HG02970 (cell line): Measurements from ENCODE around the gene MGAT5.

Source experiments
- ATAC-seq: cut with Tn5 transposase; IDR thresholded peaks from one replicate; pipeline ENCODE4 v1.9.1; 2021; ENCODE audit warnings: mild to moderate bottlenecking, moderate library complexity, moderate number of reproducible peaks; ENCODE audit not compliant: unreplicated experiment, low FRiP score

The MGAT5 gene

DNA sequence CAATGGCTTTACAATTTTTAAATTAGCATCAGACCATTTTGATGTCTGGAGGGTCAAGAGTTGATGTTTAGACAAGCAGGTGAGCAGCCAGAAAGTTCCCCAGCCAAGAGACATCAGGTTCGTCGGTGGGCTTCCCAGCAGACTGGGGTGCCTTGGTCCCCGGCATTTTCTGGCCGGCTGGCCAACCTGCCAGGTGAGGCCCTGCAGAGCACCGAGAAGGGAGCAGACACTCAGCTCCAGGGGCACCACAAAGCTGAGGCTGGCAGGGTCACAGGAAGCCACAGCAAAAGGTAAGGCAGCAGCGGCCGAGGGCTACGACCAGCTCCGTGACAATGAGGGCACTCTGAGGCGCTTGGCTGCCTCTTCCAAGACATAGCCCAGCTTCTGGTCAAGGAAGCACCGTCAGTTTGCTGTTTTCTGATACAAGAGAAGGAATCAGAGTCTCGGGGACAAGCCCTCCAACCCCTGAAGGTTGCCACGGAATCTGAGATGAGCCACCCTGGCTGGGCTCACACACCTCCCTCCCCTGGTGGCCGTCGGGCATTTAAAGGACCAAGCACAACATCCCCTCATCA lies 229.0 kb downstream of the MGAT5 start:
- no peak for ATAC-seq

DNA sequence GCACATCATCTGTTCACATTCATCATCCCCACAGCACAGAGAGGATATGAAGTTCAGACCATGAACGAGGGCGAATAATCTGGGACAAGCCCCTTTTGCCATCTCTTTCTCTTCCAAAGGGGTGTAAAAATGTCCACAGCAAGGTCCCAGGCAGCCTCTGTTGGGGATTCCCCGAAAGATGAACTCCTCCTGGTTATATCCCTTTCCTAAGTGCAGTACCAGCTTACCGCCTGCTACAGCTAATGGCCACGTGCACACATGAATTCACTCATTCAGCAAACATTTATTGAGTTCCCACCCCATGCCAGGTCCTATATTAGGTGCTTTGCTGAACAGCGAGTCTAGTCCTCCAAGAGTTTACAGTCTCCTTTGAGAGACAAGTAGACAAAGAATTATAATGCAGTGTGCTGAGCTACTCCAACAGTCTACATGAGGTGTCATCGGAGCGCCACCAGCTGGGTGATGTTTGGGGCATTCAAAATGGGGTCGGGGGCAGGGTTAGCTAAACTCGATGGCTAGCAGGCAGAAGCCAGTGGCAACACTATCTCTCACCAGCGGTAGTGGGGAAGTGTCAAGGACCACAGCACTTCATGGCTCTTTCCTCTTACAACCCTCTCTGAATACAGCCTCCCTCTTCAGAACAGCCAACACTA lies 236.0 kb downstream of the MGAT5 start:
- no peak for ATAC-seq

DNA sequence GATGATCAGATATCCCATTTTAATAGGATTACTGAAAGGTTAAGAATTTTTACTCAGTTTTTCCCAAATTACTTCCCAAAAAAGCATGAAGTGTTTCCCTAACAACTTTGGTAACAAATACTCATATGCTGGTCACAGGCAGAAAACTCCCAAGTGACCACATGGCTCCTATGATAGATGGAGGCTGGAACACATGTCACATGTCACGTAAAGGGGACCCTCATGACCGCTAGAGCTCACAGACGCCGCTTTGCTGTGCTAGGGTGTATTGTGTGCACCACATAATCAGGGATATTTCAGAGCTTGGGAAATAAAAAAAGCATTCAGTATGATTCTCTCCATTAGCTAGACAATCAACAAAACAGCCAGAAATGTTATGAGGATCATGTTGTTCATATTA lies 236.7 kb downstream of the MGAT5 start:
- no peak for ATAC-seq

DNA sequence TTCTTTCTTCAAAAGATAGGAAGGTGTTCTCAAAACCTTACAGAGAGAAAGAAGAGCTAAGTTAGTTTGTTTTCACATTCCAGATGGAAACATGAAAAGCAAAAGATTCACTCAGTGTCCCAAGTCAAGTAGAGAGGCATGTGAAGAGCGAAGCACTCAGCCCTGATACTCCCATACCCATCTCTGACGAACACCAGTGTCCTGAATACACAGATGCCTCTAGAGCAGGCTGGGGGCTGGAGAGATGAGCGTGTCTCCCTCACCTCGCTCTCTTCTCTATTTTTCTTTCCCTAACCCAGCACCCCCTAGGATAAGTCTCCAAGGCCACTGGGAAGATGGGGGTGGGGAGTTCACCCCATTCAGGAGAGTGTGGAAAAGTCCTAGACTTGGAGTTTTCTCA lies 237.2 kb downstream of the MGAT5 start:
- ATAC-seq = no peak

DNA sequence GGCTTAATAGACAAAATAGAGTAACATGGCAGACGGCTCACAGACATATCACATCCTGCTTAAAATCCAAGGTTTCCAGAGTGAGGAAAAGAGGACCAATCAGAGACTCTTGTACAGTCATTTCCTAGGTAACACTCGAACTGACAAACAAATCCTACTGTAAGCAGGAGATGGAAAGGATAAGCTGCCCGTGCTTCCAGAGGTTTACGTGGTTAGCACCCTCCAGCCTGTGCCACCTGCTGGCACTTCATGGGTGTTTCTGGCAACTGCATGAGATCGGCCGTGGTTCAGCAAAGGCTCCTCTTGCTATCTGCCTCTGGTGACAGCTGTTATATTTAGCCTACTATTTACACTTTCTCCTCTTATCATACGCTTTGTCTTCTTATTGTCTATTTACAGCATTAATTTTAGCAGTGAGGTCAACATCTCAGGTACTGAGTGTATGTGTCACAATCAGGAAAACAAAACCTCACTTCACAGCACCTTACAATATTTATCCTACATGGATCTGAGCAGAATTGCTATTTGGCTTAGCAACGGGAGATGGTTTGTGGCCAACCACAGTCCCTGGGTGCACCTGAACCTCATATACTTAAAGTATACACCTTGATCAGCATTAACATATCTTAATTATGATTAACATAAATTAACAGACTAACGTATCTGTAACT lies 238.0 kb downstream of the MGAT5 start:
- ATAC-seq = no peak

DNA sequence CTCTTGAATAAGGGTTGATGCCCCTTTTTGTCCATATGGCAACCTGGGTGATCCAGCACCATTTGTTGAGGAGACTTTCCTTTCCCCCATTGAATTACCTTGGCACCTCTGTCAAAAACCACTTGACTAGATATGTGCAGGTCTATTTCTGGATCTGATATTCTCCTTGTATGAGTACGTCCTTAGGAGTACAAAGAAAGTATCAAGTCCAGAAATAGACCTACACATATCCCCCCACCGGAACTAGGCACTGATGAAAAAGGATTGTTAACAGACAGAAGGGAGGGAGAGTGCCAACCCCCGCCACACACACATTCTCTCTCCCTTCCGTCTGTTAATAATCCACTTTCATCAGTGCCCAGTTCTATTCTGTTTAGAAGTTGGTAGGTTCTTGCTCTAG lies 239.9 kb downstream of the MGAT5 start:
- ATAC-seq = no peak

DNA sequence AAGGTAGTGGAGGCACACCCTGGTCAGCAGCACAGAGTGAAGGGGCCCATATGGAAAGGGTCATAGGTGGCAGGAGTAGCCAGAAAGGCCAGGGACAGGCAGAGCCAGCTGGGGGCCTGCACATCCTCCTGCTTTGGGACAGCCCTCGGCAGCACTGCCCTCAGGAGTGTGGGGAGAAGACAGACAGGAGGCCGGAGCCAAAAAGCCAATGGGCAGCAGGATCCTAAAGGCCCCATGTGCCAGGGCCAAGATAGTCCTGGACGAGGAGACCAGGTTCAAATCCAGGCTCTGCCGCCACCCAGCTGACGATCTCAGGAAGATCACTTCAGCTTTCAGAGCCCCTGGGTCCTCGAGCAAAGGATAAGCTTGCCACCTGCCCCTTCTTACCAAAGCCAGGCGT lies 244.8 kb downstream of the MGAT5 start:
- no peak for ATAC-seq

DNA sequence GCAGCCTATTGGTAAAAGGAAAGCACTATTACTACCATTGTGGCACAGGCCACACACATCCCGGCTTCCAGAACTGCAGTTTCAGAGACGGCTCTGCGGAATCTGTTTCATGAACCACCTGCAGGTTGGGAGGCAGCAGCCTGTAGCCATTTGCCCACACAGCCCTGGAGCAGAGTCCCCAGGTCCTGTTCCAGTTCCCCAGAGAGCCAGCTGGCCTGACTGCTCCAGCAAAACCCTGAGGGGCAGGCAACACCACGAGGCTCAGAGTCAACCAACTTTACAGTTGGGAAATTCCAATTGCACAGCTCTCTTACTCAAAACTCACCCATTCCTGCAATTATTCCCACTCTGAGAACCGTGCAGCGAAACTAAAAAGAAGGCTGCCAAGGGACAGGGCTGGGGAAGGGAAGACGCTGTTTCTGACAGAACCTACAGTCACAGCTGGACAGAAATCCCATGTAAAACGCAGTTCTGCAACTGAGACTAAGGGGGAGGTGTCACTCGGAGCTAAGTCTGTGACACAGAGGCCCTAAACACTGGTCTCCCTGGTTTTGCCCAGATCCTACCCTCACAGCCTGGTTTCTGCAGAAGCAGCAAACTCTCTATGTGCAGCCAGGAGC lies 245.5 kb downstream of the MGAT5 start:
- ATAC-seq = no peak

DNA sequence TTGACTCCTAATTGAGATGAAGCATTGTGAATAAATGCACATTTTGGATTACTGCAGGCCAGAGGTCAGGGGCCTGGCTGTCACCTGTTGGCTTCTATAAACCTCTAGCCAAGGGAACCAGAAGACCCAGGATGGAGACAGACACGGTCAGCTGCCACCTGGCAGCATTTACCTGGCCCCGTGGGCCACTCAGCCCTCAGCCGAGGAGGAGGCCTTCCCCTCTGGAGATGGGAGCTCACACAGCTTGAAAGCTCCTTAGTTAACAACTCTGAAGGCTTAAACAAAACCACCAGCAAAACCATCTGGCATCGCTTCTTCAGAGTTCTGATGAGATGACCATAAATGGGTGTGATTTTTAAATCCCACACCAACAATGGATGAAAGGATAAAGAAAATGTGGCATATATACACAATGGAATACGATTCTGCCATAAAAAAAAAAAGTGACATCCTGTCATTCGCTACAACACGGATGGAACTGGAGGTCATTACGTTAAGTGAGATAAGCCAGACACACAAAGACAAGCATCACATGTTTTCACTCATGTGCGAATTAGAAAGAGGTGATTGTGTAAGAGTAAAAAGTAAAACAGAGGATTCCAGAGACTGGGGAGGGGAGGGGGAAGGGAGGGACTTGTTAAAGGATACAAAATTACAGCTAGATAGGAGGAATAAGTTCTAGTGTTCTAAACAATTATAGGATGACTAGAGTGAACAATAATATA lies 246.5 kb downstream of the MGAT5 start:
- ATAC-seq = no peak

DNA sequence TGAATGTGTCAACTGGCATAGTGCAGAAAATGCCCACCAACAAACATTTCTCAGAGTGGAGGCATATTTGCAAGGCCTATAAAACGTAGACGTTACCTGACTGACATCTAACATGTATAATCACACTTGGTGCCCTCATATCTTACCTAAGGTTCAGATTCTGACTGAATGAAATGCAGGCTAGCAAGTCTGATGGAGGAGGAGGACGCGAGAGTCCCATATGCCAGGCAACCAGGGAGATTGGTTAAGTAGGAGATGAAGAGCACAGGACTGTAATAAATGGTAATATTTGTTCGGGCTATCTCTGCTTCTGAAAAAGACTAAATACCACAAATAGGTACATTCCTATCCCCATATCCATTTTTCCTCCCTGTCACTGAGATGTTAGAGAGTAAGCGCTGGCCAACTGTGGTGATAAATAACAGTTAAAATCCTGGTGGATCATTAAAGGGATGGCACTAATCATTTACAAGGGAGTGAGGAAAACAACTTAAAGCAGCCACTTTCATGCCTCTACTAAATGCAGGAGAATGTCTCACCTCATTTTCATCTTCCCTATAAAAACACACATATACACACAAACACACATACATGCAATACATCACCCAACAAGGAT lies 247.7 kb downstream of the MGAT5 start:
- ATAC-seq = no peak

DNA sequence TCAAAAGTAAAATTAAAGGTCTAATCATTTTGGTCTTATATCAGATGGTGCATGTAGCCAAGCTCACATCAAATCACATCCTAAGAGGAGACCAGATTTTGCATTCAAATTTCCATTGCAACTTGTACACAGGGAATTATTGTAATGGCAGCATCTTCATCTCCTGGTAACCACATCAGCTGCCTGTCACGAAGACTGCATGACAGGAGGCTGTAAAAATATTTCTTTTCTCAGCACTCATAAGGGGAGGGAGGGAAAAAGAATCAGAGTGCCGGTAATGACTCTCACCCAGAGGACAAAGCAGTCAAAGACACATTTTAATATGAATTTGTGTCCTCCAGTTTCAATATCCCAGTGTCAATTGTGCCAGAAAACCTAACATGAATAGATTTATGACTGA lies 248.2 kb downstream of the MGAT5 start:
- ATAC-seq = no peak
